Mucosa of descending colon (tissue), 3 donors: Measurements from ENCODE around the gene RDH13. TPM values are rescaled to one million over a fixed set of nuclear protein-coding genes. Genes with fewer than 3 reads are reported as not detected.

Experiments used
- ATAC-seq: fragments of 200-7000 bp; cut with Tn5 transposase; one replicate; pipeline ENCODE4 v1.9.1; 2020; ENCODE audit warnings: mild to moderate bottlenecking, moderate library complexity
- DNase-seq, 3 donors: peaks; one replicate each; pipeline ENCODE4 v3.0.0-alpha.2; 2020
- H3K36me3 ChIP-seq: fragments of 200-600 bp; one replicate; pipeline ENCODE4 v1.8.0; 2021; ENCODE audit warnings: low read depth, mild to moderate bottlenecking
- H3K4me1 ChIP-seq: fragments of 200-600 bp; one replicate; pipeline ENCODE4 v1.8.0; 2021; ENCODE audit warnings: low read depth, mild to moderate bottlenecking
- H3K4me3 ChIP-seq: fragments of 200-600 bp; one replicate; pipeline ENCODE4 v1.8.0; 2021; ENCODE audit warnings: mild to moderate bottlenecking
- H3K9me3 ChIP-seq: fragments of 200-600 bp; one replicate; pipeline ENCODE4 v1.8.0; 2021; ENCODE audit warnings: mild to moderate bottlenecking
- CTCF ChIP-seq: fragments of 200-600 bp; IDR thresholded peaks from one replicate; pipeline ENCODE4 v1.8.0; 2022; ENCODE audit warnings: antibody characterized with exemption, mild to moderate bottlenecking
- intact Hi-C, 2 donors: fragments of 100-400 bp; cut with DNase I in 1 of 2; cut with micrococcal nuclease in 1 of 2; formaldehyde crosslinking; loops; one replicate each; pipeline versions ENCODE4 v1.11.0 to v1.11.1; 2022; cut with DNase I, micrococcal nuclease
- total RNA-seq, 3 donors: library from RNA; stranded (reverse); fragmentation: NEBNext Ultra II Directional in 2 of 3; extraction: Animal tissue kit (Norgen Biotek cat#: 25700) in 2 of 3; gene quantifications; one replicate each; pipeline versions ENCODE4 v1.2.1 to v1.2.4, GENCODE V29; 2021 to 2023
- donor health status: DM: no; HTN: no; CAD: no; lungs with moderate emphysema.
- donor health status: DM: no; HTN: no; CAD: no.
- donor health status: DM: no; HTN: yes; CAD: no.

RDH13 gene
- total RNA-seq, 3 donors from 2014 or later: 46.1 to 59.5 (median 55.0) TPM

- intact Hi-C loops: no loop called here
- peaks cover 20% of the 10 kb centered on the region for H3K4me1 ChIP-seq
- peak overlapping the region; percentile 31 for H3K4me3 ChIP-seq
- peak; percentile 82 for ATAC-seq
- H3K9me3 ChIP-seq: no peaks in the 10 kb centered on the region
- peak; percentile 94 to 98 (median 96) for DNase-seq
- no peak for TF ChIP-seq CTCF
- H3K36me3 ChIP-seq: no peaks in the 10 kb centered on the region
These were observed 18.2 kb upstream of the RDH13 start for GRCh38 chr19:55080968-55081769.

- TF ChIP-seq CTCF: no peak
- intact Hi-C loops: no loop called here
- no peaks in the 10 kb centered on the region for H3K9me3 ChIP-seq
- ATAC-seq: peak; percentile 82
- H3K36me3 ChIP-seq: no peaks in the 10 kb centered on the region
- peaks cover 25% of the 10 kb centered on the region for H3K4me1 ChIP-seq
- peak; percentile 93 to 95 (median 93) for DNase-seq
- H3K4me3 ChIP-seq: no peak overlapping the region
These were observed 17.4 kb upstream of the RDH13 start for GRCh38 chr19:55080121-55080967.

GRCh38 chr19:55079400-55080038 lies 16.6 kb upstream of the RDH13 start:
- no peak for TF ChIP-seq CTCF
- intact Hi-C loops: no loop called here
- Histone ChIP-seq H3K9me3 (no peaks in the 10 kb centered on the region), H3K4me3 (no peak overlapping the region), H3K4me1 (peaks cover 27% of the 10 kb centered on the region), H3K36me3 (no peaks in the 10 kb centered on the region)
- peak in 1 of 3 donors; percentile 56 for DNase-seq
- no peak for ATAC-seq

GRCh38 chr19:55078996-55079395 lies 16.0 kb upstream of the RDH13 start:
- Histone ChIP-seq H3K4me1 (peaks cover 27% of the 10 kb centered on the region), H3K9me3 (no peaks in the 10 kb centered on the region), H3K36me3 (no peaks in the 10 kb centered on the region), H3K4me3 (no peak overlapping the region)
- no peak for TF ChIP-seq CTCF
- intact Hi-C loops: no loop called here
- no peak for DNase-seq
- ATAC-seq: no peak

GRCh38 chr19:55077106-55077505 lies 14.2 kb upstream of the RDH13 start:
- Histone ChIP-seq H3K9me3 (no peaks in the 10 kb centered on the region), H3K36me3 (no peaks in the 10 kb centered on the region), H3K4me3 (no peak overlapping the region), H3K4me1 (peaks cover 27% of the 10 kb centered on the region)
- intact Hi-C loops: no loop called here
- no peak for ATAC-seq
- no peak for DNase-seq
- TF ChIP-seq CTCF: no peak
